Stimulated activated naive CD8-positive, alpha-beta T cell treated with anti-CD3 and anti-CD28 coated beads, Interleukin-15, Interleukin-2, amounts not matched to agents 100 ng/mL and 50 ng/mL, for 24 hours (primary cell): Measurements from ENCODE around the gene KRT26.
"Not testable (repeated sequence)": the region's sequence is repeated elsewhere in the genome, so short reads cannot be mapped to it uniquely, and the experiment has no call there.

Source experiments
- H3K27ac Mint-ChIP-seq: one replicate; pipeline ENCODE4 v1.8.0; 2021; ENCODE audit warnings: mild to moderate bottlenecking, mixed read lengths
- H3K27me3 Mint-ChIP-seq: one replicate; pipeline ENCODE4 v1.8.0; 2021; ENCODE audit warnings: mixed read lengths
- H3K36me3 Mint-ChIP-seq: one replicate; pipeline ENCODE4 v1.8.0; 2021; ENCODE audit warnings: low read depth, mixed read lengths
- H3K4me1 Mint-ChIP-seq: one replicate; pipeline ENCODE4 v1.8.0; 2021; ENCODE audit warnings: low read depth, mixed read lengths
- H3K4me3 Mint-ChIP-seq: one replicate; pipeline ENCODE4 v1.8.0; 2021; ENCODE audit warnings: mild to moderate bottlenecking, mixed read lengths
- H3K9me3 Mint-ChIP-seq: one replicate; pipeline ENCODE4 v1.8.0; 2021; ENCODE audit warnings: mixed read lengths

KRT26 gene, protein sequence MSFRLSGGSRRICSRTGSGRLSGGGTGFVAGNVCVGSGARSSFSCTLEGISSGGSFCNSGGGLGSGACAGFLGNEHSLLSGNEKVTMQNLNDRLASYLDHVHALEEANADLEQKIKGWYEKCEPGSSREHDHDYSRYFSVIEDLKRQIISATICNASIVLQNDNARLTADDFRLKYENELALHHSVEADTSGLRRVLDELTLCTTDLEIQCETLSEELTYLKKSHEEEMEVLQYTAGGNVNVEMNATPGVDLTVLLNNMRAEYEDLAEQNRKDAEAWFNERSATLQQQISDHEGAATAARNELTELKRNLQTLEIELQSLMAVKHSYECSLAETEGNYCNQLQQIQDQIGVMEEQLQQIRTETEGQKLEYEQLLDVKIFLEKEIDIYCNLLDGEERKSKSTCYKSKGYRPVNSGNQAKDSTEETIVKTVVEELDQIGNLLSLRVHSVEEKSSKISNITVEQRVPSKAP

DNA sequence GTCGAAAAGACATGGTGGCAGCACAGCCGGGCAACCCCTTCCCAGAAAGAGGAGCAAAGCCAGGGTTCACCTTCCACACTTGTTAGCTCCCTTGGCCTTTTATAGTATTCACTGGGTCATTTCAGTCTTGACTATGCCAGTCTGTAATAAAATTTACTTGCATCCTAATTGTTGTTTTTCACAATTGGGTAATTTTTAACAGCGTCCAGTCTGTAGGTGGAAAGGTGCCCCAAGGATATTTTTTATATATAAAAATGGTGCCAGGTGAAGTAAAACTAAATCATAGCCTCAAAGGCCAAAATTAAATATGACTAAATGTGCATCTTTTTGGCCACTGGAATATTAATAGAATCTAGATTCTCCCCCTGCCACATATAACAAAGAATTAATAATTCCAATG, at the start of gene KRT26:
TSS of gene KRT26 (minus strand) at position 101 of the 400 bp plus-strand sequence. CDS start at position 13, 88 bp downstream.
- Mint-ChIP-seq H3K4me1 (no peaks in the 10 kb centered on the region), H3K4me3 (no peak within 1 kb of the TSS), H3K27me3 (peaks cover 35% of the 10 kb centered on the region), H3K9me3 (no peaks in the 10 kb centered on the region), H3K36me3 (no peaks in the 10 kb centered on the region), H3K27ac (no peak within 1 kb of the TSS)

DNA sequence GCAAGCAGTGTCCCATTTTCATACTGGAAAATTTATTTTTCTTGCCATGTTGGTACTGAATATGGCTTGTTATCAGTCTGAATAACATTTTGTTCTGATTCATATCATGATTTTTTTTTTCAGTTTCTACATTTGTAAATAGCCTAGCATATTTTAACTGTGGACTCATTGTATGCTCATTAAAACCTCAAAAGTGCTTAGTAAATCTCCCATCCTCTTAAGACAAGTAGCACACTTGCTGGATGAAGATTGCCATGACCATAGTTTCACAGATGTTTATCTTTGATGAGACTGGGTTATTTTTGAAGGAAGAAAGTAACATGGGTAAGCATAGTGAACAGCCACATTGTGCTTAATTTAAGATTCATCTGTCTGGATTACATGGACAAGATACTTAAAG, 49.5 kb upstream of the KRT26 start:
- H3K4me3 Mint-ChIP-seq: no peak overlapping the region
- H3K27ac Mint-ChIP-seq: no peak overlapping the region
- peaks cover 13% of the 10 kb centered on the region for H3K27me3 Mint-ChIP-seq
- H3K36me3 Mint-ChIP-seq: peaks cover 39% of the 10 kb centered on the region
- H3K9me3 Mint-ChIP-seq: no peaks in the 10 kb centered on the region
- peaks cover 31% of the 10 kb centered on the region for H3K4me1 Mint-ChIP-seq

GRCh38 chr17:40820228-40820838, 48.3 kb upstream of the KRT26 start:
- Mint-ChIP-seq H3K27ac (peak overlapping the region; percentile 47), H3K36me3 (peaks cover 41% of the 10 kb centered on the region), H3K9me3 (no peaks in the 10 kb centered on the region), H3K4me3 (peak overlapping the region; percentile 87), H3K27me3 (peaks cover 7% of the 10 kb centered on the region), H3K4me1 (peaks cover 31% of the 10 kb centered on the region)

DNA sequence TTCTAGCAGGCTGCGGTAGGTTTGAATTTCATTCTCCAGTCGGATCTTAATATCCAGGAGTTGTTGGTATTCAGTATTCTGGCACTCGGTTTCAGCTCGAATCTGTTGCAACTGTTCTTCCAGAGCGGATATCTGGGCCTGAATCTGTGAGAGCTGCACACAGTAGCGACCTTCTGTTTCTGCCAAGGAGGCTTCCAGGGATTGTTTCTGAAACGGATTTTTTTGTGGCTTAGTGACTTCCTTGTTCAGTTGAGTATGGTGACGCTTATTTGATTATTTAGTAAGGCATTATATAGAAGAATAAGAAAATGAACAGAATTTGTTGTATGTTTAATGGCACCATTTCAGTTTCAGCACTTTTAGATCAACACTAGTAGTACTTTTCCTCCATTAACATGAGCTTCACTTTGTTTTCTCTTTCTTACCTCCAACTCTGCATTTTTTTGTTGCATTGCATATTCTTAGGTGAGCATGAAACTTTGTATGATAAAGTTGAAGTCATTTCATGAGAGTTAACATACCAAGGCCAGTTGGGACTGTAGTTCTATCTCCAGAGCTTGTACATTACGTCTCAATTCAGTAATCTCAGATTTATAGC, 47.6 kb upstream of the KRT26 start:
- Mint-ChIP-seq H3K27ac (peak overlapping the region; percentile 70), H3K36me3 (peaks cover 41% of the 10 kb centered on the region), H3K27me3 (peaks cover 4% of the 10 kb centered on the region), H3K4me1 (peaks cover 31% of the 10 kb centered on the region), H3K4me3 (peak overlapping the region; percentile 87), H3K9me3 (no peaks in the 10 kb centered on the region)

GRCh38 chr17:40818733-40819527, 46.9 kb upstream of the KRT26 start:
- Mint-ChIP-seq H3K4me1 (peaks cover 25% of the 10 kb centered on the region), H3K27ac (peak overlapping the region; percentile 80), H3K27me3 (peaks cover 11% of the 10 kb centered on the region), H3K9me3 (no peaks in the 10 kb centered on the region), H3K36me3 (peaks cover 41% of the 10 kb centered on the region), H3K4me3 (peak overlapping the region; percentile 92)

DNA sequence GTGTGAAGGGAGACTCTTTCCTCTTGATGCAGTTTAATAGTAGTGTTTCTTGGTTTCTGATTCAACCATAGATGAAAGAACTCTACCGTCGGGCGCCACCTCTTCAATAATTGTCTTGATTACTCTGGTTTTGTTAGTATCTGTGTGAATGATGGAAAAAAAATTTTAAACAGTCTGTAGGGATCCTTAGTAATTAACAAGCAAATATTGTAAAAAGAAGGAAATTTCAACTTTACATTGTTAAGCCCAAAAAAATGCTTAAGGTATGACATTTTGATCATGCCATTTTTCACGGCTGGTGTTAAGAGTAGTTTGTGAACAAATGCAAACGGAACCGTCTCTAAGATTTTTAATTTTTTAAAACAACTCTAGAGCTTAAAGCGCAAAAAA, 46.3 kb upstream of the KRT26 start:
- Mint-ChIP-seq H3K27me3 (peaks cover 15% of the 10 kb centered on the region), H3K4me1 (peaks cover 25% of the 10 kb centered on the region), H3K36me3 (peaks cover 41% of the 10 kb centered on the region), H3K4me3 (peak overlapping the region; percentile 92), H3K9me3 (no peaks in the 10 kb centered on the region), H3K27ac (peak overlapping the region; percentile 80)

- H3K27ac Mint-ChIP-seq: peak overlapping the region; percentile 47
- H3K36me3 Mint-ChIP-seq: peaks cover 36% of the 10 kb centered on the region
- no peaks in the 10 kb centered on the region for H3K9me3 Mint-ChIP-seq
- peak overlapping the region; percentile 92 for H3K4me3 Mint-ChIP-seq
- H3K4me1 Mint-ChIP-seq: peaks cover 25% of the 10 kb centered on the region
- H3K27me3 Mint-ChIP-seq: peaks cover 22% of the 10 kb centered on the region
These were observed 45.2 kb upstream of the KRT26 start for GRCh38 chr17:40817103-40817682.

GRCh38 chr17:40816569-40816968, 44.6 kb upstream of the KRT26 start:
- Mint-ChIP-seq H3K27ac (no peak overlapping the region), H3K4me3 (peak overlapping the region; percentile 47), H3K4me1 (peaks cover 25% of the 10 kb centered on the region), H3K36me3 (peaks cover 33% of the 10 kb centered on the region), H3K27me3 (peaks cover 28% of the 10 kb centered on the region), H3K9me3 (no peaks in the 10 kb centered on the region)

- peaks cover 37% of the 10 kb centered on the region for H3K27me3 Mint-ChIP-seq
- H3K4me3 Mint-ChIP-seq: no peak overlapping the region
- H3K27ac Mint-ChIP-seq: no peak overlapping the region
- H3K36me3 Mint-ChIP-seq: peaks cover 27% of the 10 kb centered on the region
- no peaks in the 10 kb centered on the region for H3K9me3 Mint-ChIP-seq
- H3K4me1 Mint-ChIP-seq: peaks cover 23% of the 10 kb centered on the region
These were observed 43.4 kb upstream of the KRT26 start for GRCh38 chr17:40815381-40815780.

GRCh38 chr17:40814657-40815056, 42.7 kb upstream of the KRT26 start:
- H3K4me3 Mint-ChIP-seq, H3K27ac Mint-ChIP-seq, H3K9me3 Mint-ChIP-seq: not testable (repeated sequence)
- peaks cover 16% of the 10 kb centered on the region for H3K4me1 Mint-ChIP-seq
- H3K27me3 Mint-ChIP-seq: peaks cover 45% of the 10 kb centered on the region
- H3K36me3 Mint-ChIP-seq: peaks cover 22% of the 10 kb centered on the region

DNA sequence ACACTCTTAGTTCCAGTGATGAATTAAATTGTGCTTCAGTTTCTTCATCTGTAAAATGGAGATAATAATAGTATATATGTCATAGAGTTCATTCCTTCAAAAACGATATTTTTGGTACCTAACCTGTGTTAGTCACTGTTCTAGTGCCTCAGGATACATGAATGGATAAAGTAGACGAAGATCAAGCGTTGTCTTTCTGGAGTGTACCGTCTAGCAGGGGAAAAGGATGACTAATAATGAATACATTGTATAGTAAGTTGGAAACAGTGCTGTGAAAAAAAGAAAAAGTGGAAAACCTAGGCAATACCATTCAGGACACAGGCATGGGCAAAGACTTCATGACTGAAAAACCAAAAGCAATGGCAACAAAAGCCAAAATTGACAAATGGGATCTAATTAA, 41.8 kb upstream of the KRT26 start:
- H3K36me3 Mint-ChIP-seq: peaks cover 22% of the 10 kb centered on the region
- no peaks in the 10 kb centered on the region for H3K9me3 Mint-ChIP-seq
- no peak overlapping the region for H3K27ac Mint-ChIP-seq
- H3K4me3 Mint-ChIP-seq: no peak overlapping the region
- H3K4me1 Mint-ChIP-seq: peaks cover 12% of the 10 kb centered on the region
- peaks cover 51% of the 10 kb centered on the region for H3K27me3 Mint-ChIP-seq

GRCh38 chr17:40812639-40813038, 40.6 kb upstream of the KRT26 start:
- peaks cover 13% of the 10 kb centered on the region for H3K36me3 Mint-ChIP-seq
- no peak overlapping the region for H3K4me3 Mint-ChIP-seq
- peaks cover 3% of the 10 kb centered on the region for H3K4me1 Mint-ChIP-seq
- no peaks in the 10 kb centered on the region for H3K9me3 Mint-ChIP-seq
- peaks cover 61% of the 10 kb centered on the region for H3K27me3 Mint-ChIP-seq
- H3K27ac Mint-ChIP-seq: no peak overlapping the region

DNA sequence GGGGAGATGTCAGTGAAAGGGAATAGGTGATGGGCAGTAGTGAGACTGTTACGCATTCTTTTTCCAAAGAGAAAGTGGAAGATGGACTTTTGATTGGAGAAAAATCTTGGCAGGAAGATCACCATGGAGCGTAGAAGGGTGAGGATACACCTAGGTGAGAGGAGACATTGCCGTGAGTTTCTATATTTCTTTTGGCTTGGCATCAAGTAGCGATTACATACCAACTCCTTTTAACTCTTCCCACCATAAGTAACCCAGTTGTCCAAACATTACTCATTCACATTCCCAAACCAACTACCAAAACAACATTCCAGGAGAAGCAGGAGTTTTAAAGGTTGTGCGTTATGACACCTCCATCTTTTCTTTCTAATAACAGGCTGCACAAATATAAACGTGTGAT, 38.5 kb upstream of the KRT26 start:
- no peak overlapping the region for H3K4me3 Mint-ChIP-seq
- H3K4me1 Mint-ChIP-seq: no peaks in the 10 kb centered on the region
- H3K27me3 Mint-ChIP-seq: peaks cover 75% of the 10 kb centered on the region
- H3K27ac Mint-ChIP-seq: no peak overlapping the region
- H3K9me3 Mint-ChIP-seq: no peaks in the 10 kb centered on the region
- no peaks in the 10 kb centered on the region for H3K36me3 Mint-ChIP-seq

- no peaks in the 10 kb centered on the region for H3K9me3 Mint-ChIP-seq
- H3K27me3 Mint-ChIP-seq: peaks cover 81% of the 10 kb centered on the region
- no peak overlapping the region for H3K4me3 Mint-ChIP-seq
- no peaks in the 10 kb centered on the region for H3K36me3 Mint-ChIP-seq
- H3K27ac Mint-ChIP-seq: no peak overlapping the region
- H3K4me1 Mint-ChIP-seq: no peaks in the 10 kb centered on the region
These were observed 37.9 kb upstream of the KRT26 start for GRCh38 chr17:40809721-40810421.
